ENCODE measurements around the gene SLC15A3.

Gene SLC15A3

GRCh38 chr11:60924110-60924905 lies 27.7 kb downstream of the SLC15A3 start, which contains the start of gene TMEM132A:
Gene TMEM132A, plus strand, starts transcription at chr11:60924460. Its CDS starts 174 bp downstream, at chr11:60924634.
- ChIA-PET POLR2A (no interaction called here), CTCF (interaction anchor here (1.2 to 1.8 kb wide), 5 partner anchors 9 to 370 kb away, joined by 3 to 8 read pairs (median 5); partner anchors contain the start of gene VWCE)
- TF ChIP-seq CTCF (IDR thresholded peaks at IDR 0.05; ENCODE audit: control extremely low read depth, extremely low read depth, low read depth, missing control alignments), result peak; percentile 8
- DNase-seq (ENCODE audit: extremely low spot score), result peak; percentile 71

- POLR2A ChIA-PET, result no interaction called here
- CTCF ChIA-PET, result interaction anchor here (1.2 to 1.8 kb wide), 5 partner anchors 9 to 371 kb away, joined by 3 to 8 read pairs (median 5); partner anchors contain the start of gene VWCE
- TF ChIP-seq CTCF (IDR thresholded peaks at IDR 0.05; ENCODE audit: control extremely low read depth, extremely low read depth, low read depth, missing control alignments), result no peak
- no peak for DNase-seq (ENCODE audit: extremely low spot score)
Measured at GRCh38 chr11:60923800-60924109, 28.2 kb downstream of the SLC15A3 start.

GRCh38 chr11:60923326-60923725 lies 28.6 kb downstream of the SLC15A3 start:
- ChIA-PET CTCF (interaction anchor here (1.2 to 1.8 kb wide), 5 partner anchors 8 to 371 kb away, joined by 3 to 8 read pairs (median 5); partner anchors contain the start of gene VWCE), POLR2A (no interaction called here)
- DNase-seq (ENCODE audit: extremely low spot score), result no peak
- no peak for TF ChIP-seq CTCF (IDR thresholded peaks at IDR 0.05; ENCODE audit: control extremely low read depth, extremely low read depth, low read depth, missing control alignments)

GRCh38 chr11:60922906-60923305 lies 29.1 kb downstream of the SLC15A3 start:
- TF ChIP-seq CTCF (IDR thresholded peaks at IDR 0.05; ENCODE audit: control extremely low read depth, extremely low read depth, low read depth, missing control alignments), result no peak
- ChIA-PET CTCF (interaction anchor here (1.0 to 1.8 kb wide), 4 partner anchors 8 to 372 kb away, joined by 3 to 8 read pairs (median 4); partner anchors contain the start of genes TMEM109 and VWCE), POLR2A (no interaction called here)
- no peak for DNase-seq (ENCODE audit: extremely low spot score)

- no peak for DNase-seq (ENCODE audit: extremely low spot score)
- TF ChIP-seq CTCF (IDR thresholded peaks at IDR 0.05; ENCODE audit: control extremely low read depth, extremely low read depth, low read depth, missing control alignments), result no peak
- ChIA-PET CTCF (interaction anchor here (0.9 to 1.3 kb wide), 3 partner anchors 8 to 22 kb away, joined by 3 to 5 read pairs (median 4); partner anchors contain the start of gene TMEM109), POLR2A (interaction anchor here (0.5 to 0.7 kb wide), 2 partner anchors 17 to 1072 kb away, joined by 3 read pairs; no protein-coding TSS in a partner anchor)
Measured at GRCh38 chr11:60921777-60922335, 30.1 kb downstream of the SLC15A3 start.

GRCh38 chr11:60921259-60921658 lies 30.7 kb downstream of the SLC15A3 start:
- TF ChIP-seq CTCF (IDR thresholded peaks at IDR 0.05; ENCODE audit: control extremely low read depth, extremely low read depth, low read depth, missing control alignments), result no peak

More at GRCh38 chr11:60921259-60921658, 30.7 kb downstream of the SLC15A3 start:
- ChIA-PET POLR2A (interaction anchor here (0.7 kb wide), 1 partner anchor 1073 kb away, joined by 3 read pairs; no protein-coding TSS in a partner anchor), CTCF (interaction anchor here (1.3 to 10.6 kb wide), 2 partner anchors 9 to 18 kb away, joined by 4 to 112 read pairs; partner anchors contain the start of gene PRPF19)
- no peak for DNase-seq (ENCODE audit: extremely low spot score)

All from GM10248 (cell line).